HG03521 (cell line): ENCODE measurements around the gene DEFB114.

Source experiments
- ATAC-seq: cut with Tn5 transposase; IDR thresholded peaks from one replicate; pipeline ENCODE4 v1.9.1; 2021; ENCODE audit warnings: mild to moderate bottlenecking, moderate library complexity; ENCODE audit not compliant: unreplicated experiment

Gene DEFB114

GRCh38 chr6:49937017-49937416 is 26.9 kb downstream of the DEFB114 start:
- ATAC-seq: no peak

GRCh38 chr6:49935387-49935786 is 28.6 kb downstream of the DEFB114 start:
- ATAC-seq: no peak

- ATAC-seq: no peak
Measured at GRCh38 chr6:49934770-49935169, 29.2 kb downstream of the DEFB114 start.

- ATAC-seq: no peak
Measured at GRCh38 chr6:49933526-49933925, 30.4 kb downstream of the DEFB114 start.

- ATAC-seq: no peak
Measured at GRCh38 chr6:49929340-49929739, 34.6 kb downstream of the DEFB114 start.

GRCh38 chr6:49923826-49924225 is 40.1 kb downstream of the DEFB114 start:
- no peak for ATAC-seq

- ATAC-seq: no peak
Measured at GRCh38 chr6:49919935-49920644, 43.9 kb downstream of the DEFB114 start.

GRCh38 chr6:49919261-49919660 is 44.7 kb downstream of the DEFB114 start:
- no peak for ATAC-seq

GRCh38 chr6:49918787-49919186 is 45.2 kb downstream of the DEFB114 start:
- no peak for ATAC-seq

GRCh38 chr6:49915035-49915434 is 48.9 kb downstream of the DEFB114 start:
- no peak for ATAC-seq

GRCh38 chr6:49913636-49914375 is 50.2 kb downstream of the DEFB114 start:
- no peak for ATAC-seq

- no peak for ATAC-seq
Measured at GRCh38 chr6:49912196-49912595, 51.8 kb downstream of the DEFB114 start.

- ATAC-seq: no peak
Measured at GRCh38 chr6:49911252-49911651, 52.7 kb downstream of the DEFB114 start.
